GM18870 (cell line): ENCODE measurements around the gene DHX16.
A peak's percentile ranks its signal among the peaks of the same experiment; 100 is the strongest.
"Not testable (repeated sequence)": the region's sequence is repeated elsewhere in the genome, so short reads cannot be mapped to it uniquely, and the experiment has no call there.

Source experiments
- ATAC-seq: cut with Tn5 transposase; IDR thresholded peaks from one replicate; pipeline ENCODE4 v1.9.1; 2021; ENCODE audit warnings: moderate library complexity; ENCODE audit not compliant: unreplicated experiment

DHX16 gene

DNA sequence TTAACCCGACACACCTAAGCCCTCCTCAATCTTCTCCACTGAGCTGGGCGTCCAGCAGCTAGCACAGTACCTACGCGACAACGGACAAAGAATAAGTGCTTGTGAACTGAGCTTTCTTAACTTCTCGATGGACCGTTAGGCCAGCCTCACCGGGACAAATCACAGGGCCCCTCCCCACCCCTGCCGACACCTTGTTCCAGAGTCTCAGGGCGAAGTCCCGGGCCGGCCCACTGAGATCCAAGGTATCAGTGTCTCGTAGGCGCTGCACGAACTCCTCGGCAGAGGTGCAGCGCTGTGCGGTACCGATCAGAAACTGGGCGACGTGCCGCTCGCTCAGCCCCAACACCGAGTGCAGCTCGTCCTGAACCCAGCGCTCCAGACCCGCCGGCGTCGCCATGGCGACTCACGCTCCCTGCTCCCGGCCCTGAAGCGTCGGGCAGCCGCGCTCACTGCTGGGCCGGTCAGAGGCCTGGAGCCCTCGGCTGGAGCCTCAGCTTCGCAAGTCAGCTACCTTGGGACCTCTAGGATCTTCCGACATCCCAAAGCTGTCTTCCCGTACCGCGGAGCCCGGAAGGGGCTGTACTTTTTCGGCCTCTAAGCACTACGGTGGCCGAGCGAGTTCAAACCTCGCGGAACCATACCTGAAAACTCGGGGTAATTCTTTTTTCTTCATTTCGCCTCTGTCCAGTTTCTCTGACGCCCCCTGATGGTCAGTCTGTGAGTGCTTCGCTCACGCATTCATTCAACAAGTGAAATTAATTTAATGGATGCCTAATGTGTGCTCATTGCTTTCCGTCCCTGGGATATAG is at the start of gene DHX16:
TSS of gene DHX16 (minus strand) at position 562 of the 809 bp plus-strand sequence. CDS start at position 397, 165 bp downstream.
- peak; percentile 65 for ATAC-seq

- ATAC-seq = not testable (repeated sequence)
These were observed 49.1 kb upstream of the DHX16 start for GRCh38 chr6:30722025-30722279.

DNA sequence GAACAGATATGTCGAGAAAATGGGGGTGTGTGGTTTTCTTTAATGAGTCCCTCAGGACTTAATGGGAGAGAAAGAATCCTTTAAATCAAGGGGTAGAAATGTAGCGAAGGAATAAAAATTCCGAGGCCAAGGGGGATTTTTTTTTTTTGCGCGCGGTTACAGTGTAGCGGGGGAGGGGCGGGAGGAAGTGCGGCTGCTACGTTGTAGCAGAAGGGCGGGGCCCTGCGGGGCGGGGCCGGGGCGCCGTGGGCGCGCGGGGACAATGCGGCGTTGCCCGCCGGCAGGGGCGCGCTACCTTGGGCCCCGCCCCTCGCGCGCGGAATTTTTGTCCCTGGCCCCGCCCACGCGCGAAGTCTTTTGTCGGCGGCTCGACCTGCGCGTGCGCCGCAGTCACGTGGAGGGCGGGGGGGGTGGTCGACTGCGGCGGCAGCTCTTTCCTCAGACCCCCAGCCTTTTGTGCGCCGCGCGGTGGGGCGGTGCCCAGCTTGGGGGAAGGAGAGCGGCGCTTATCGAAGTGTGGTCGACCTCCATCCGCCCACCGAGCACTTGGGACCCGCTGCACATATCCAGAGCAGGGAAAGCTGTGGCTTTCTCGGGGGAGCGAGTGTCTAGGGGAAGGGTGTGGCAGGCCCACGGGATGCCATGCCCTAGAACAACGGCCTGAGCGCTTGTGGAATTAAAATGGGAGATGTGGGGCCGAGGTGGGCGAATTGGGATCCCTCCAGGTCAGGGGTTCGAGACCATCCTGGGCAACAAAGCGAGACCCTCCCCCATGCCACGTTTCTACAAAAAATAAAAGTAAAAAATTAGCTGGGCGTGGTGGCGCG is 48.6 kb upstream of the DHX16 start:
- no peak for ATAC-seq

DNA sequence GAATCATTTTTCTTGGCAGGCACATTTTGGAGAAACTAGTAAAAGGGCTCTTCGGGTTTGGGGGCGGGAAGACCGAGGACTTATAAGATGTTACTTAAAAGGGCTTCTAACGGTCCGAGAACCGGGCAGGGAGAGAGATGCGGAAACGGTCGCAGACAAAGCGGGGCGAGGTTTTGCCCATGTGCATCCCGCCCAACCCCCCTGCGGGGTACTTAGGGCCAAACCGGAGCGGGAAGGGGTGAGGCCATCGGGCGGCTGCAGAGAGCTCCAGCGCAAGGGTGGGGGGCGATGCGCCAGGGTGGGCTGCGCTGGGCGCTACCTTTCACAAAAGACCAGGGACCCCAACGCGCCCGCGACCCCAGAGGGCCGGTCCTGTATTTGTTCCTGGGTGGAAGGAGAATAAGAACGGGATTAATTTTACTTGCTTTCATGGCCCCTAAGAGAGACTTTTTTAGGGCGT is 48.0 kb upstream of the DHX16 start:
- no peak for ATAC-seq

DNA sequence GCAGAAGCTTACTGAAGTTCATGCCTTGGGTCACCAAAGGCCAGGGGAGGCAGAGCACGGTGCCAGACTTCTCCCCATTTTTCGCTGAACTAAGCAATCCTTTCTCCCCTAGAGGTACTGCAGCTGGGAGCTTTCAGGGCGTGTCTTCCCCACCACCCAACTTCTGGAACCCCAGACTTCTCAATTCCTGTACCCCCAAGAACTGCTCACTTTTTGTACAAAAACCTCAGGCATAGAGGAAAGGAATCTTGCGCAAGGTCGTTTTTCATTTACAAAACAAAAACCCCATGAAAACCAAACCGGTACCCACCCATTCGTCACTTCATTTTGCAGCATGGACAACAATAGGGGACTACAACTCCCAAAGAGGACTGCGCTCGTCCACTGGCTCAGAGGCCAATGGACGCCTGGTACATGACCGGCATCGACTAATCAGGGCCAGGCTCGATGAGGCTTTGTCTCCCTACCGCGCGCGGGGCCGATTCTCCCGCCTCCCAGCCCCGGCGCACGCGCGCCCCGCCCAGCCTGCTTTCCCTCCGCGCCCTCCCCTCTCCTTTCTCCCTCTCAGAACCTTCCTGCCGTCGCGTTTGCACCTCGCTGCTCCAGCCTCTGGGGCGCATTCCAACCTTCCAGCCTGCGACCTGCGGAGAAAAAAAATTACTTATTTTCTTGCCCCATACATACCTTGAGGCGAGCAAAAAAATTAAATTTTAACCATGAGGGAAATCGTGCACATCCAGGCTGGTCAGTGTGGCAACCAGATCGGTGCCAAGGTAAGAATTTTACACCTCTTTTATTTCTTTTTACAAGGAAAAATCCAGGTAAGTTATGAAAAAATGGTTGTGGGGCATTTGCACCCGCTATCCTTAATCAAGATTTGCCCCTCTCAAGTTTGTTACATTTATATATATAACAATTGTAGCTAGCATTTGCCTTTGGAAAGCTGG is 47.3 kb upstream of the DHX16 start, which contains the start of gene TUBB:
TSS of gene TUBB (plus strand) at position 562 of the 947 bp plus-strand sequence. CDS start at position 717, 155 bp downstream.
- peak; percentile 25 for ATAC-seq

GRCh38 chr6:30719356-30719755 is 46.5 kb upstream of the DHX16 start:
- ATAC-seq = no peak

GRCh38 chr6:30717845-30718720 is 45.3 kb upstream of the DHX16 start:
- ATAC-seq = not testable (repeated sequence)

GRCh38 chr6:30717129-30717844 is 44.5 kb upstream of the DHX16 start, which contains the start of gene MDC1:
TSS of gene MDC1 (minus strand) at chr6:30717281. CDS start at chr6:30715175, 2,106 bp downstream.
- ATAC-seq = peak; percentile 72

- ATAC-seq = no peak
These were observed 44.0 kb upstream of the DHX16 start for GRCh38 chr6:30716879-30717128.

GRCh38 chr6:30714263-30714662 is 41.5 kb upstream of the DHX16 start:
- no peak for ATAC-seq

- ATAC-seq = no peak
These were observed 39.7 kb upstream of the DHX16 start for GRCh38 chr6:30712441-30712945.

DNA sequence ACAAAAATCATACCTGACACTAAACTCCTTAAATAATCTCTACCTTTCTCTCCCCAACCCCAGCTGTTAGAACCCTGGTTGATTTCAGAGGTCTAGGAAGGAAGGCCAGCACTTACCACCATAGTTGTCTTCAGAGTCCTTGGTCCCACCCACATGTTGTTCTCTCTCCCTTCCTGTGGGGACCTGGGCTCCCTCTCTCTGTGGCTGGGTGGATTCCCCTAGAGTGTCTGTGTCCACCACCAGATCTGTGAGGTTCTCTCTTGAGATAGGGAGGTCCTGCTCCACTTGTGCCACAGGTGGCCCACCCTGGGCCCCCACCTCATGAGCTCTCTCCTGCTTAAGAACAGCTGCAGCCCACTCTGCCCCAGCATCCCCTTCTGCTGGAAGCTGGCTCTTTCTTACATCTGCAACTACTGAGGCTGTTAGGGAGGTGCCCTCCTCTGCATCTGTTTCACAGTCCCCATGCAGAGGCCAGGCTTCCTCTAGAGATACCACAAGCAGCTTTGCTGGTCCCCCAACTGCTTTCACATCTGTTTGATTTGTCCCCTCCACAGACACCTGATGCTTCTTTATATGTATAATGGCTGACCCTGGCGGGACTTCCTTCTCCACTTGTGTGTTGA is 39.1 kb upstream of the DHX16 start:
- no peak for ATAC-seq

GRCh38 chr6:30709101-30709868 is 36.5 kb upstream of the DHX16 start:
- no peak for ATAC-seq

GRCh38 chr6:30707281-30707850 is 34.6 kb upstream of the DHX16 start:
- no peak for ATAC-seq

DNA sequence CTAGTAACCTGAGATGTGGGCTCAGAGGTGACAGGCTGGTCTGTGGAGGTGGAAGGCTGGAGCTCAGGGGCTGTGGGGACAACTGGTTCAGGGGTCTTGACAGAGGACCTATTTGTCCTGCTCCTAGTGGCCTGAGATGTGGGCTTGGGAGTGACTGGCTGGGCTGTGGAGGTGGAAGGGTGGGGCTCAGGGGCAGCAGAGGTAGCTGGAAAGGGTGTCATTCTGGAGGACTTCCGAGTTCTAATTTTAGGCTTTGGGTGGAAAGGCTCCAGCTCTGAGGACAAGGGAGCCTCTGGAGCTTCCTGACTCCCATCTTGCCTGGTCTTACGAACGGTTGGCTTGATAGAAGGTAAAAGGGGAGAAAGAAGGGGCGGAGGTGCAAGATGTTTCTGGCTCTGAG is 32.8 kb upstream of the DHX16 start:
- no peak for ATAC-seq

- ATAC-seq = no peak
These were observed 31.0 kb upstream of the DHX16 start for GRCh38 chr6:30703821-30704220.

DNA sequence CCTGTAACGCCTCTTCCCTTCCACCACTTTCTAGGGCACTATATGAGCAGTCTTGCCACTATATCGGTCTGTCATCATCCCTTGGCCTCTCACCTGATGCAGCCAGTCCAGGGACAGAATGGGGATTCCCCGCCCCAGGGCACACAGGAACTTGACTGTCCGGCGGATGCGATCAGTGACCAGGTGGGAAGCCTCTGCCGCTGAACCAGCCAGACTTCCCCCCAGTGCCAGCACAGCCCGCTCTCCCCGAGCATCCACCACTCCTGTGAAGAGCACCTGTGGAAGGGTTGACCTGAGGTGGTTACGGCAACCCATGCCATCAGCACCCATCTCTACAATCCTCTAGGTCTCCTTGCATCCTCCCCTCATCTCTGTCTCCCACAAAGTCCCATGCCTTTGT is 30.2 kb upstream of the DHX16 start:
- no peak for ATAC-seq

GRCh38 chr6:30700340-30700739 is 27.5 kb upstream of the DHX16 start:
- ATAC-seq = no peak
